ENCODE data around the gene TRDN.

Gene TRDN

GRCh38 chr6:123417535-123417934 is 219.2 kb downstream of the TRDN start:
- in situ Hi-C loops (cut with HindIII; ENCODE audit: low sequenced_read_pairs), result no loop called here

GRCh38 chr6:123415844-123416468 is 220.8 kb downstream of the TRDN start:
- in situ Hi-C loops (cut with HindIII; ENCODE audit: low sequenced_read_pairs), result no loop called here

GRCh38 chr6:123404975-123405374 is 231.8 kb downstream of the TRDN start:
- in situ Hi-C loops (cut with HindIII; ENCODE audit: low sequenced_read_pairs), result no loop called here

GRCh38 chr6:123402052-123402451 is 234.7 kb downstream of the TRDN start:
- in situ Hi-C loops (cut with HindIII; ENCODE audit: low sequenced_read_pairs), result no loop called here

- in situ Hi-C loops (cut with HindIII; ENCODE audit: low sequenced_read_pairs), result no loop called here
Measured at GRCh38 chr6:123398072-123398471, 238.7 kb downstream of the TRDN start.

GRCh38 chr6:123393331-123393730 is 243.4 kb downstream of the TRDN start:
- in situ Hi-C loops (cut with HindIII; ENCODE audit: low sequenced_read_pairs), result no loop called here

- in situ Hi-C loops (cut with HindIII; ENCODE audit: low sequenced_read_pairs), result no loop called here
Measured at GRCh38 chr6:123383718-123384117, 253.0 kb downstream of the TRDN start.

GRCh38 chr6:123380257-123380656 is 256.5 kb downstream of the TRDN start:
- in situ Hi-C loops (cut with HindIII; ENCODE audit: low sequenced_read_pairs), result no loop called here

- in situ Hi-C loops (cut with HindIII; ENCODE audit: low sequenced_read_pairs), result no loop called here
Measured at GRCh38 chr6:123372737-123373136, 264.0 kb downstream of the TRDN start.

- in situ Hi-C loops (cut with HindIII; ENCODE audit: low sequenced_read_pairs), result no loop called here
Measured at GRCh38 chr6:123363912-123364311, 272.8 kb downstream of the TRDN start.

GRCh38 chr6:123360359-123360758 is 276.4 kb downstream of the TRDN start:
- in situ Hi-C loops (cut with HindIII; ENCODE audit: low sequenced_read_pairs), result no loop called here

GRCh38 chr6:123352705-123353104 is 284.0 kb downstream of the TRDN start:
- in situ Hi-C loops (cut with HindIII; ENCODE audit: low sequenced_read_pairs), result no loop called here

GRCh38 chr6:123352279-123352678 is 284.5 kb downstream of the TRDN start:
- in situ Hi-C loops (cut with HindIII; ENCODE audit: low sequenced_read_pairs), result no loop called here

GRCh38 chr6:123343836-123344235 is 292.9 kb downstream of the TRDN start:
- in situ Hi-C loops (cut with HindIII; ENCODE audit: low sequenced_read_pairs), result no loop called here

- in situ Hi-C loops (cut with HindIII; ENCODE audit: low sequenced_read_pairs), result no loop called here
Measured at GRCh38 chr6:123338394-123338793, 298.4 kb downstream of the TRDN start.

GRCh38 chr6:123333000-123333756 is 303.6 kb downstream of the TRDN start:
- in situ Hi-C loops (cut with HindIII; ENCODE audit: low sequenced_read_pairs), result no loop called here

GRCh38 chr6:123332070-123332469 is 304.7 kb downstream of the TRDN start:
- in situ Hi-C loops (cut with HindIII; ENCODE audit: low sequenced_read_pairs), result no loop called here

GRCh38 chr6:123329337-123329736 is 307.4 kb downstream of the TRDN start:
- in situ Hi-C loops (cut with HindIII; ENCODE audit: low sequenced_read_pairs), result no loop called here

- in situ Hi-C loops (cut with HindIII; ENCODE audit: low sequenced_read_pairs), result no loop called here
Measured at GRCh38 chr6:123323452-123324329, 313.1 kb downstream of the TRDN start.

- in situ Hi-C loops (cut with HindIII; ENCODE audit: low sequenced_read_pairs), result no loop called here
Measured at GRCh38 chr6:123321020-123321419, 315.7 kb downstream of the TRDN start.

GRCh38 chr6:123316733-123317323 is 319.9 kb downstream of the TRDN start:
- in situ Hi-C loops (cut with HindIII; ENCODE audit: low sequenced_read_pairs), result no loop called here

Data from endothelial cell of hepatic sinusoid (primary cell).